ENCODE results near the gene ZNF584. TPM values are rescaled to one million over a fixed set of nuclear protein-coding genes. Genes with fewer than 3 reads are reported as not detected.
"Not testable (repeated sequence)": the region's sequence is repeated elsewhere in the genome, so short reads cannot be mapped to it uniquely, and the experiment has no call there.

Gene ZNF584
- total and polyA plus RNA-seq, 7 donors, result 8.7 to 23.8 (median 13.2) TPM

- no peaks in the 10 kb centered on the region for H3K27me3 ChIP-seq (ENCODE audit: insufficient read depth in 3 of 3, low read length in 2 of 3)
- 81 to 84% (median 84%) methylated on average over 4 of the region's 4 CpGs for WGBS, 3 donors
Measured at GRCh38 chr19:58374200-58374599, 34.2 kb upstream of the ZNF584 start.

GRCh38 chr19:58376724-58377123 lies 31.7 kb upstream of the ZNF584 start:
- WGBS, 3 donors, result 69 to 77% (median 75%) methylated on average over 7 of the region's 7 CpGs
- DNase-seq; intact Hi-C loops (cut with DNase I): not testable (repeated sequence)

More at GRCh38 chr19:58374200-58374599, 34.2 kb upstream of the ZNF584 start:
- DNase-seq (no peak), ATAC-seq (no peak)
- intact Hi-C loops (cut with DNase I), result no loop called here
- peaks cover 5% of the 10 kb centered on the region for H3K4me1 ChIP-seq
- H3K9me3 ChIP-seq, result no peaks in the 10 kb centered on the region
- no peaks in the 10 kb centered on the region for H3K36me3 ChIP-seq (ENCODE audit: insufficient read depth in 1 of 2, low read depth in 1 of 2)
- no peak overlapping the region for H3K4me3 ChIP-seq
- no peak overlapping the region for H3K27ac ChIP-seq
- no peak for TF ChIP-seq CTCF (IDR thresholded peaks at IDR 0.05)

GRCh38 chr19:58379246-58379645 lies 29.2 kb upstream of the ZNF584 start:
- intact Hi-C loops (cut with DNase I), result no loop called here
- no peak overlapping the region for H3K4me3 ChIP-seq
- DNase-seq (peak in 1 of 2 donors; percentile 41), ATAC-seq (no peak)
- no peaks in the 10 kb centered on the region for H3K36me3 ChIP-seq (ENCODE audit: insufficient read depth in 1 of 2, low read depth in 1 of 2)
- WGBS, 3 donors, result 87 to 94% (median 89%) methylated on average over 6 of the region's 6 CpGs
- H3K9me3 ChIP-seq, result no peaks in the 10 kb centered on the region
- H3K27me3 ChIP-seq (ENCODE audit: insufficient read depth in 3 of 3, low read length in 2 of 3), result no peaks in the 10 kb centered on the region
- H3K4me1 ChIP-seq, result peaks cover 20% of the 10 kb centered on the region
- no peak for TF ChIP-seq CTCF (IDR thresholded peaks at IDR 0.05)
- no peak overlapping the region for H3K27ac ChIP-seq

More at GRCh38 chr19:58376724-58377123, 31.7 kb upstream of the ZNF584 start:
- peaks cover 15% of the 10 kb centered on the region for H3K4me1 ChIP-seq
- not testable (repeated sequence) for ATAC-seq; H3K27ac ChIP-seq; H3K27me3 ChIP-seq (ENCODE audit: insufficient read depth in 3 of 3, low read length in 2 of 3); H3K4me3 ChIP-seq; H3K9me3 ChIP-seq; H3K36me3 ChIP-seq (ENCODE audit: insufficient read depth in 1 of 2, low read depth in 1 of 2)

- DNase-seq (peak in 1 of 2 donors; percentile 22), ATAC-seq (no peak)
- Histone ChIP-seq H3K27me3 (ENCODE audit: insufficient read depth in 3 of 3, low read length in 2 of 3) (no peaks in the 10 kb centered on the region), H3K9me3 (no peaks in the 10 kb centered on the region), H3K36me3 (ENCODE audit: insufficient read depth in 1 of 2, low read depth in 1 of 2) (no peaks in the 10 kb centered on the region), H3K4me3 (peak overlapping the region; percentile 76), H3K4me1 (peaks cover 22% of the 10 kb centered on the region), H3K27ac (peak overlapping the region; percentile 90)
- no peak for TF ChIP-seq CTCF (IDR thresholded peaks at IDR 0.05)
- intact Hi-C loops (cut with DNase I), result no loop called here
- 4 to 5% (median 5%) methylated on average over 24 of the region's 24 CpGs for WGBS, 3 donors
Measured at GRCh38 chr19:58380037-58380661, 28.3 kb upstream of the ZNF584 start.

GRCh38 chr19:58380662-58381459 lies 27.6 kb upstream of the ZNF584 start, which contains the start of gene ZNF837:
ZNF837 (minus strand) TSS chr19:58381030; CDS start chr19:58369332, 11,698 bp downstream.
- H3K27ac ChIP-seq, result peak within 1 kb of the TSS; percentile 90
- peaks cover 29% of the 10 kb centered on the region for H3K4me1 ChIP-seq
- TF ChIP-seq CTCF (IDR thresholded peaks at IDR 0.05), result no peak
- intact Hi-C loops (cut with DNase I), result no loop called here
- DNase-seq (peak; percentile 98 to 99), ATAC-seq (peak; percentile 90 to 95 (median 94))
- WGBS, 3 donors, result 0 to 1% (median 0%) methylated on average over 62 to 83 of the region's 83 CpGs
- H3K36me3 ChIP-seq (ENCODE audit: insufficient read depth in 1 of 2, low read depth in 1 of 2), result no peaks in the 10 kb centered on the region
- H3K27me3 ChIP-seq (ENCODE audit: insufficient read depth in 3 of 3, low read length in 2 of 3), result no peaks in the 10 kb centered on the region
- H3K4me3 ChIP-seq, result peak within 1 kb of the TSS; percentile 76
- no peaks in the 10 kb centered on the region for H3K9me3 ChIP-seq
